ENCODE measurements around the gene LAMP1. TPM values are rescaled to one million over a fixed set of nuclear protein-coding genes. Genes with fewer than 3 reads are reported as not detected.

LAMP1 gene
- total and polyA plus RNA-seq, 2 of the 4 experiments (the other 2 are of a cell fraction): 60.6 to 229 TPM

DNA sequence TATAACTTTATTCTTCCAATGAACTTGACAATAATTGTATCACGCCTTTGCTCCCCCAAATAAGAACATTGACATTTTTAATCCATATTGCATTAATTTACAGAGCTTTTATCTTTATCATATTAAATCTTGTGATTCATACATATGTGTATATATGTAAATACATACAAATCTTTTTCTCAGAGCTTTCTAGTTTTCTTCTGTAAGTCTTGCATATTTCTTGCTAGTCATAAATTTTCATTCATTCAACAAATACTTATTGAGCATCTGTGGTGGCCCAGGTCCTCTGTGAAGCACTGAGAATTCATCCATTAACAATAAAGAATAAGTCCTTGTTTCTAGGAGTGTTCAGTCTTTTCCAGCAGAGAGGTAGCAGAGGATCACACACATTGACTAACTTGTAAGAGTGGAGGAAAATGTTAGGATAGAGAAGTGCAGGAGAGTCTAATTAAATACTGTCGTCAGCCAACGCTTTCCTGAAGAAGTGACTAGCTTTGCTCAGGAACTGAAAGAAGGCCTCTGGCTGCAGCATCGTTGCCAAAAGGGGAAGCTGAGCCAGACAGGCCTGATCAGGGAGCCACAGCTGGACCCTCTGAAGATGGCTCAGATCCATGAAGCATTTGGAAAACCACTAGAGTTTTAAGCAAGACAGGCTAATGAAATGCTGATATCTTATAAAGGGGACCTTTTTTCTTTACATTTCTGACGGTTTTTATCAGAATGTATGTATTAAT lies 38.6 kb upstream of the LAMP1 start:
- H4K8ac ChIP-seq (ENCODE audit: low read depth in 2 of 2, low read length in 2 of 2): no peak overlapping the region
- H4K20me1 ChIP-seq (ENCODE audit: insufficient read depth, low read length): no peaks in the 10 kb centered on the region
- H4K91ac ChIP-seq (ENCODE audit: insufficient read depth, low read depth, low read length): no peak overlapping the region
- H3K18ac ChIP-seq (ENCODE audit: low read depth, low read length): no peak overlapping the region
- BruUV-seq (replicated peaks): no TSS peak
- H3K9me3 ChIP-seq (ENCODE audit: control insufficient read depth, insufficient read depth, low read length): no peaks in the 10 kb centered on the region
- no peak for TF ChIP-seq CHD1 (IDR thresholded peaks at IDR 0.05; ENCODE audit: low read depth, low read length)
- no peak for TF ChIP-seq CEBPB (IDR thresholded peaks at IDR 0.05; ENCODE audit: low read depth, low read length)
- no peak for TF ChIP-seq BHLHE40 (IDR thresholded peaks at IDR 0.05; ENCODE audit: low read depth, low read length)
- no peak for TF ChIP-seq RCOR1 (IDR thresholded peaks at IDR 0.05; ENCODE audit: insufficient replicate concordance, low read length)
- no peak for TF ChIP-seq POLR2A (IDR thresholded peaks at IDR 0.05; ENCODE audit: low read depth, low read length)
- TF ChIP-seq MAZ (IDR thresholded peaks at IDR 0.05; ENCODE audit: borderline replicate concordance, low read depth, low read length): no peak
- TF ChIP-seq SMC3 (IDR thresholded peaks at IDR 0.05; ENCODE audit: low read depth, low read length): no peak
- TF ChIP-seq FOS (IDR thresholded peaks at IDR 0.05; ENCODE audit: low read depth, low read length): no peak
- no peak for TF ChIP-seq NFE2L2 (IDR thresholded peaks at IDR 0.05; ENCODE audit: low read depth, low read length)
- no peak for TF ChIP-seq RAD21 (IDR thresholded peaks at IDR 0.05; ENCODE audit: low read length)
- no peak overlapping the region for H3K14ac ChIP-seq (replicated peaks; ENCODE audit: low read depth, low read length)
- no peak overlapping the region for H2BK120ac ChIP-seq (ENCODE audit: low read depth, low read length)
- CTCF ChIA-PET: interaction anchor here (0.7 to 1.2 kb wide), 2 partner anchors 9 to 115 kb away, joined by 3 to 4 read pairs; no protein-coding TSS in a partner anchor
- no peak overlapping the region for H2BK20ac ChIP-seq (ENCODE audit: low read depth, low read length)
- no peak overlapping the region for H2BK15ac ChIP-seq (ENCODE audit: low read depth, low read length)
- H3K4me3 ChIP-seq (ENCODE audit: insufficient read depth, low read depth, low read length): no peak overlapping the region
- no peak for ATAC-seq (ENCODE audit: low read depth)
- H3K27ac ChIP-seq (ENCODE audit: insufficient read depth, low read length): no peak overlapping the region
- 90% methylated on average over 3 of the region's 5 CpGs; no CpG with 5 or more reads in 1 of the 2 experiments for WGBS, 2 experiments (ENCODE audit: extremely low coverage in 2 of 2, insufficient read length in 1 of 2)
- no peak overlapping the region for H3K4me2 ChIP-seq (ENCODE audit: low read depth, low read length)
- H3K4ac ChIP-seq (ENCODE audit: low read depth, low read length): no peak overlapping the region
- no peaks in the 10 kb centered on the region for H3K27me3 ChIP-seq (ENCODE audit: control insufficient read depth, insufficient read depth, low read length)
- intact Hi-C loops (cut with micrococcal nuclease) (no loop called here), in situ Hi-C loops (cut with MboI; ENCODE audit: low sequenced_read_pairs) (no loop called here), dilution Hi-C loops (cut with HindIII; ENCODE audit: low sequenced_read_pairs, unreplicated experiment) (no loop called here)
- no peak overlapping the region for H3K23ac ChIP-seq (ENCODE audit: low read depth, low read length)
- H2AFZ ChIP-seq (replicated peaks; ENCODE audit: low read length, poor library complexity): no peak overlapping the region
- DNase-seq: no peak
- H2AK9ac ChIP-seq (replicated peaks; ENCODE audit: low read depth, low read length, poor library complexity): no peak overlapping the region
- peaks cover 4 to 19% of the 10 kb centered on the region in 2 experiments; a peak in 2 of 4 replicates for H3K79me1 ChIP-seq (ENCODE audit: low read depth in 1 of 2, low read length in 2 of 2)
- no peak overlapping the region for H2BK5ac ChIP-seq (ENCODE audit: low read depth, low read length, poor library complexity, severe bottlenecking)
- no peak overlapping the region for H2AK5ac ChIP-seq (ENCODE audit: low read depth, low read length)
- no peak overlapping the region for H3K9ac ChIP-seq (ENCODE audit: low read depth, low read length)
- POLR2A ChIA-PET (ENCODE audit: unreplicated experiment): interaction anchor here (0.5 kb wide), 1 partner anchor 34 kb away, joined by 11 read pairs; no protein-coding TSS in a partner anchor
- no peaks in the 10 kb centered on the region for H3K9me1 ChIP-seq (ENCODE audit: insufficient read depth, low read length)
- H3K36me3 ChIP-seq (ENCODE audit: control insufficient read depth, insufficient read depth, low read length): peaks cover 47% of the 10 kb centered on the region
- no peak overlapping the region for H3K56ac ChIP-seq (ENCODE audit: extremely low read depth, insufficient read depth, low read length)
- no peak overlapping the region for H4K5ac ChIP-seq (ENCODE audit: low read depth, low read length)
- H3K4me1 ChIP-seq (ENCODE audit: control insufficient read depth, insufficient read depth, low read length): no peaks in the 10 kb centered on the region; the same call in 1 of the 2 replicates
